Ovary (tissue), 3 donors: ENCODE results near the gene TMEM205.

Source experiments
- EP300 ChIP-seq: sonication (generic); formaldehyde crosslinking; IDR thresholded peaks from one replicate; pipeline ENCODE4 v1.6.1; 2017; ENCODE audit warnings: antibody characterized with exemption
- TF ChIP-seq, protein P1 (sequence below), 3 donors: fragments of 450-650 bp in 2 of 3; fragments of 200-600 bp in 1 of 3; IDR thresholded peaks; one replicate each; pipeline versions ENCODE4 v1.5.1 to v1.8.0; 2016 to 2022; ENCODE audit warnings: antibody characterized with exemption in 3 of 3, mild to moderate bottlenecking in 1 of 3
- donor health status: DM: no; HTN: no; CAD: no.

DNA sequence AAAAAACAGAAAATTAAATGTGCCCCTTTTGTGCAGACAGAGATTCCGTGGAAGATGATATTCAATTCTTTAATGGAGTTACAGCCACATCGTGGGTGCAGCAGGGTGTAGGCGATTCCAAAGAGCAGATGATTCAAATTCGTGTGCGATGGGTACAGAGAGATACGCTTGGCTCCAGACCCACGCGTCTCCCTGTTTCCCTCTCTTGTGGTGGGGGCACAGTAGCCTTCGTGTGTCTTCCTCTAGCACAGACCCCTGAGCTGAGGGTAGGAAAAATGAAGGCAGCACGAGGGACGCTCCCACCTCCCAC lies 45.3 kb downstream of the TMEM205 start:
- TF ChIP-seq EP300, result no peak
- TF ChIP-seq, protein P1, sequence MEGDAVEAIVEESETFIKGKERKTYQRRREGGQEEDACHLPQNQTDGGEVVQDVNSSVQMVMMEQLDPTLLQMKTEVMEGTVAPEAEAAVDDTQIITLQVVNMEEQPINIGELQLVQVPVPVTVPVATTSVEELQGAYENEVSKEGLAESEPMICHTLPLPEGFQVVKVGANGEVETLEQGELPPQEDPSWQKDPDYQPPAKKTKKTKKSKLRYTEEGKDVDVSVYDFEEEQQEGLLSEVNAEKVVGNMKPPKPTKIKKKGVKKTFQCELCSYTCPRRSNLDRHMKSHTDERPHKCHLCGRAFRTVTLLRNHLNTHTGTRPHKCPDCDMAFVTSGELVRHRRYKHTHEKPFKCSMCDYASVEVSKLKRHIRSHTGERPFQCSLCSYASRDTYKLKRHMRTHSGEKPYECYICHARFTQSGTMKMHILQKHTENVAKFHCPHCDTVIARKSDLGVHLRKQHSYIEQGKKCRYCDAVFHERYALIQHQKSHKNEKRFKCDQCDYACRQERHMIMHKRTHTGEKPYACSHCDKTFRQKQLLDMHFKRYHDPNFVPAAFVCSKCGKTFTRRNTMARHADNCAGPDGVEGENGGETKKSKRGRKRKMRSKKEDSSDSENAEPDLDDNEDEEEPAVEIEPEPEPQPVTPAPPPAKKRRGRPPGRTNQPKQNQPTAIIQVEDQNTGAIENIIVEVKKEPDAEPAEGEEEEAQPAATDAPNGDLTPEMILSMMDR (IDR thresholded peaks at IDR 0.05), result no peak
